Gastrocnemius medialis (tissue), 4 donors: ENCODE measurements around the gene ARHGAP15. TPM values are rescaled to one million over a fixed set of nuclear protein-coding genes. Genes with fewer than 3 reads are reported as not detected.

Experiments
- ATAC-seq, 2 donors: fragments of 150-250 bp; one replicate each; pipeline ENCODE4 v1.9.1; 2016
- DNase-seq, 2 donors: peaks; one replicate each; pipeline ENCODE4 v3.0.0-alpha.2; 2019
- H3K27ac ChIP-seq, 4 donors: fragments of 200-600 bp; sonication (generic); 1 replicate in 1 of 4; 2 replicates in 3 of 4; pipeline ENCODE4 v1.5.1; 2016 to 2018; ENCODE audit warnings: mild to moderate bottlenecking in 2 of 4, moderate library complexity in 1 of 4
- H3K27me3 ChIP-seq, 3 donors: fragments of 200-600 bp; sonication (generic) in 2 of 3; 1 replicate in 1 of 3; 2 replicates in 2 of 3; pipeline versions ENCODE4 v1.5.1 to v1.6.0; 2016 to 2019; ENCODE audit warnings: mild to moderate bottlenecking in 1 of 3, moderate library complexity in 1 of 3
- H3K36me3 ChIP-seq, 2 donors: fragments of 200-600 bp; sonication (generic) in 1 of 2; one replicate each; pipeline ENCODE4 v1.5.1; 2017 to 2018
- H3K4me1 ChIP-seq, 2 donors: fragments of 200-600 bp; sonication (generic) in 1 of 2; one replicate each; pipeline ENCODE4 v1.5.1; 2016 to 2017; ENCODE audit warnings: mild to moderate bottlenecking in 2 of 2
- H3K4me3 ChIP-seq, 4 donors: fragments of 200-600 bp; sonication (generic) in 3 of 4; 1 replicate in 1 of 4; 2 replicates in 3 of 4; pipeline ENCODE4 v1.5.1; 2016 to 2019; ENCODE audit warnings: mild to moderate bottlenecking in 2 of 4
- H3K9me3 ChIP-seq, 3 donors: fragments of 200-600 bp; sonication (generic) in 2 of 3; 1 replicate in 1 of 3; 2 replicates in 2 of 3; pipeline ENCODE4 v1.5.1; 2016 to 2019
- POLR2A ChIP-seq, 2 donors: fragments of 450-650 bp; IDR thresholded peaks; one replicate each; pipeline ENCODE4 v1.6.1; 2017; ENCODE audit warnings: antibody characterized with exemption in 2 of 2, mild to moderate bottlenecking in 2 of 2, moderate library complexity in 2 of 2
- in situ Hi-C, 4 donors: fragments of 200-750 bp; cut with MboI; loops; one replicate each; pipeline versions ENCODE4 v1.15.0 to v1.8.0; 2017; ENCODE audit warnings: low sequenced_read_pairs in 4 of 4
- intact Hi-C: fragments of 100-400 bp; cut with DNase I; formaldehyde crosslinking; loops from one replicate; pipeline ENCODE4 v1.15.1; 2023; ENCODE audit warnings: low total_unique reads
- total RNA-seq, 4 donors: library from RNA; depleted of rRNA; stranded (reverse); fragments of >200 nt; gene quantifications; one replicate each; pipeline versions ENCODE4 v1.1.0 to v1.2.3, GENCODE V29; 2016
- TF ChIP-seq, protein P1 (sequence below), 5 experiments: fragments of 450-650 bp in 3 of 5; fragments of 200-600 bp in 2 of 5; sonication (generic) in 2 of 5; IDR thresholded peaks in 4 of 5; conservative IDR thresholded peaks in 1 of 5; 1 replicate in 4 of 5; 2 replicates in 1 of 5; pipeline ENCODE4 v1.5.1; 2016 to 2019; ENCODE audit warnings: antibody characterized with exemption in 5 of 5, mild to moderate bottlenecking in 3 of 5, moderate library complexity in 3 of 5

The ARHGAP15 gene
- total RNA-seq, 4 donors from 2014 or later, result 1.2 to 3.2 (median 1.3) TPM; not detected in 1

DNA sequence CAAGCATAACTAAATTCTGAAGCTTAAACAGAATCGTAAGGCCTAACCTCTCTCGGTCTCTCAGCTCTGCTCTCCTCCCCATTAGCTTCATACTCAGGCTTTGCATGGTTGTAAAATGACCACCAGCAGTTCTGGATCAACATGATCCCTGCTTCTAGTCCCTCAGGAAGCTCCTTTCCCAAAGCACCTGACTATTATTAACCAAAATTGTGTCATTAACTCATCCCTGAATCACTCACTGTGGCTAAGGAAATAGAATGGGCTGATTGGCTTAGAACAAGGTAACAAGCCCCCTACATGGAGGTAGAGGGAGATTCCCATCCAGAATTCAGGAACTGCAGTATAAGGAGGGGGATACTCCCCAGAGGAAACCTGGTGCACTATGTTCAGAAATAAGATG, 448.3 kb downstream of the ARHGAP15 start:
- TF ChIP-seq, protein P1, sequence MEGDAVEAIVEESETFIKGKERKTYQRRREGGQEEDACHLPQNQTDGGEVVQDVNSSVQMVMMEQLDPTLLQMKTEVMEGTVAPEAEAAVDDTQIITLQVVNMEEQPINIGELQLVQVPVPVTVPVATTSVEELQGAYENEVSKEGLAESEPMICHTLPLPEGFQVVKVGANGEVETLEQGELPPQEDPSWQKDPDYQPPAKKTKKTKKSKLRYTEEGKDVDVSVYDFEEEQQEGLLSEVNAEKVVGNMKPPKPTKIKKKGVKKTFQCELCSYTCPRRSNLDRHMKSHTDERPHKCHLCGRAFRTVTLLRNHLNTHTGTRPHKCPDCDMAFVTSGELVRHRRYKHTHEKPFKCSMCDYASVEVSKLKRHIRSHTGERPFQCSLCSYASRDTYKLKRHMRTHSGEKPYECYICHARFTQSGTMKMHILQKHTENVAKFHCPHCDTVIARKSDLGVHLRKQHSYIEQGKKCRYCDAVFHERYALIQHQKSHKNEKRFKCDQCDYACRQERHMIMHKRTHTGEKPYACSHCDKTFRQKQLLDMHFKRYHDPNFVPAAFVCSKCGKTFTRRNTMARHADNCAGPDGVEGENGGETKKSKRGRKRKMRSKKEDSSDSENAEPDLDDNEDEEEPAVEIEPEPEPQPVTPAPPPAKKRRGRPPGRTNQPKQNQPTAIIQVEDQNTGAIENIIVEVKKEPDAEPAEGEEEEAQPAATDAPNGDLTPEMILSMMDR (IDR thresholded peaks at IDR 0.05 in 4 of 5, conservative IDR thresholded peaks at IDR 0.05 in 1 of 5), result no peak
- TF ChIP-seq POLR2A (IDR thresholded peaks at IDR 0.05), result no peak
- Histone ChIP-seq H3K4me1 (no peaks in the 10 kb centered on the region), H3K27ac (no peak overlapping the region), H3K27me3 (no peaks in the 10 kb centered on the region), H3K9me3 (no peaks in the 10 kb centered on the region), H3K4me3 (no peak overlapping the region), H3K36me3 (no peaks in the 10 kb centered on the region)
- intact Hi-C loops, result no loop called here
- DNase-seq (no peak), ATAC-seq (no peak)
- in situ Hi-C loops, result no loop called here

DNA sequence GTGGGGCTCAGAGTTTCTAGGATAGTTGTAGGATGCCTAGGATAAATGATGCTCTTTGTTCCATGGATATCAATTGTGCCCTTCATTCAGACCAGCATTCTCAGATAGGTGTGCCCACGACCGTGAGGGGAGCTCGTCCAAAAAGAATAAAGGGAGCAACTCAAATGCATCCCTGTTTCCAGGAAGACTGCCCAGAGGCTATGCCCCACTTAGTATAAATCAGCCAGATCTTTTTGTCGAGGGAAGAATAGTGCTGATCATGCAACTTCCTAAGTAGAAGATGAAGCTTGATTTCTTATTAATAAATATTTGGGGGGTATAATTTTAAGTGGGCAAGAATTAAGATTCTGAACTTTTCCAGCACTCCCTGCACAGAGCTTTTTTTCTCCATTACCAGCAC, 450.2 kb downstream of the ARHGAP15 start:
- H3K4me3 ChIP-seq, result no peak overlapping the region
- no peaks in the 10 kb centered on the region for H3K9me3 ChIP-seq
- no peaks in the 10 kb centered on the region for H3K36me3 ChIP-seq
- no peaks in the 10 kb centered on the region for H3K4me1 ChIP-seq
- no peak overlapping the region for H3K27ac ChIP-seq
- intact Hi-C loops (no loop called here), in situ Hi-C loops (no loop called here)
- ATAC-seq (no peak), DNase-seq (no peak)
- no peaks in the 10 kb centered on the region for H3K27me3 ChIP-seq
- TF ChIP-seq, protein P1 (IDR thresholded peaks at IDR 0.05 in 4 of 5, conservative IDR thresholded peaks at IDR 0.05 in 1 of 5), result no peak

DNA sequence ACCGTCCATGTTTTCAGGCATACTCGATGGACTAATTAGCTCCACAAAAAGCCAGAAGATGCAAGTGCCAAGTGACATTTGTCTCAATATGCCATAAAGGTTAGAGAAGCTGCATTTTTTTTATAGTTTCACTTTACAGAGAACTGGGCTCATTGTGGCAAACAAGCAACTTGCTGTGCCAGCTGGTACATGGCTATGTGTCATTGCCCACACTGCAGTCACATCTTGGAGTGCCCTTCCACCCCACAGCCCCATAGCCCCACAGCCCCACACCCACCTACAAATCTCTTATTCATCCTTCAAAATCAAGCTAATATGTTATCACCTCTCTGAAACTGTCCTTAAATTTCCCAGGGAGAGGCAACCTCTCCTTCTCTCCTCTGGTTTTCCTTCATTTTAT, 451.9 kb downstream of the ARHGAP15 start:
- DNase-seq (no peak), ATAC-seq (no peak)
- Histone ChIP-seq H3K4me1 (no peaks in the 10 kb centered on the region), H3K4me3 (no peak overlapping the region), H3K36me3 (no peaks in the 10 kb centered on the region), H3K27ac (no peak overlapping the region), H3K27me3 (no peaks in the 10 kb centered on the region), H3K9me3 (no peaks in the 10 kb centered on the region)
- TF ChIP-seq, protein P1 (IDR thresholded peaks at IDR 0.05 in 4 of 5, conservative IDR thresholded peaks at IDR 0.05 in 1 of 5), result no peak
- no peak for TF ChIP-seq POLR2A (IDR thresholded peaks at IDR 0.05)
- intact Hi-C loops (no loop called here), in situ Hi-C loops (no loop called here)

DNA sequence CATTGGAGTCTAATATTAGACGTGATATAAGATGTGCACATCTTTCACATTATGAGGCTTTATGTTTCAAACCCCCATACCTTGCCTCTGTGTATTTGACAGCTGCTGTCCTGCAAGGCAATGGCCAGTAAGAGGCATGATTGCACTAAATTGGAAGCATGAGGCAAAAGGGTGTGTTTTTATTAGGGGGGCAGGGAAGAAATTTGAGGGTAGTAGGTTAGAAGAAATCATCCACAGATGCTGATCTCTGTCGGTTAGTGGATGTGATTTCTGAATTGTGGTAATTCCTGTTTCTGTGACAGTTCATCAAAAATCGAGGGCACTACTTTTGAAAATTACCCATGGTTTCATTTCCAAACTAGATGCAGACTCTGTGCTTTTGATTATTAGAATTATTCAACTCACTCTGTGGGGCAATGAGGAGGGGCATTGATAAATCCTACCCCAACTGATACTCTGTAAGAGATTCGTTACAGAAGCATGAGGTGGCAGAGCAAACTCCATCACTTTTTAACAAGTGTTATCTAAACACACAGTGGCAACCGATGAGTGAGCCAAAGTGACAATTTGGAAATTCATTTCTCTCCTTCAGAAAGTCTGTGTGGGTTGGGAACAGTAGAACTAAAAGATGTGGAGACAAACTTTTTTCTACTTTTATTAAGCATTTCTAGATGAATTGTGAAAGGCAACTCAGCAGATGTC, 453.0 kb downstream of the ARHGAP15 start:
- ATAC-seq (no peak), DNase-seq (no peak)
- in situ Hi-C loops, result no loop called here
- no peaks in the 10 kb centered on the region for H3K36me3 ChIP-seq
- TF ChIP-seq, protein P1 (IDR thresholded peaks at IDR 0.05 in 4 of 5, conservative IDR thresholded peaks at IDR 0.05 in 1 of 5), result no peak
- no peak for TF ChIP-seq POLR2A (IDR thresholded peaks at IDR 0.05)
- H3K27ac ChIP-seq, result no peak overlapping the region
- intact Hi-C loops, result no loop called here
- no peak overlapping the region for H3K4me3 ChIP-seq
- no peaks in the 10 kb centered on the region for H3K27me3 ChIP-seq
- H3K9me3 ChIP-seq, result no peaks in the 10 kb centered on the region
- no peaks in the 10 kb centered on the region for H3K4me1 ChIP-seq

DNA sequence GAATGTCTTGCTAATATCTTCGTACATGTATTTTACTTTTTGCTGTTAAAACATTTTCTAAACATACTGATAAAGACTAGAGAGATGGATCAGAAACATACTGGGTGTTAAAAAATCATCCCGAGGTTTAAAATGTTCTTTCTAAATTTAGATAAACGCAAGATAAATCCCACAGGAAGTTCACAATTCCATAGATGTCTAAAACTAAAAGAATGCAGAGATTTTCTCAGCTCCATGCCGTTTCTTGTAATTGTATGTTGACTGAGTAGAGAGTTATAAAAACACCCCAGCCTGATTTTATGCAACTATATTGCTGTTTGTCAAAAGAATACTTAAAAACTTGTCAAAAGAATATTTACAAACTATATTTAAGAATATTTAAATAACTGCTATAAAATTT, 455.7 kb downstream of the ARHGAP15 start:
- ATAC-seq (no peak), DNase-seq (no peak)
- Histone ChIP-seq H3K27ac (no peak overlapping the region), H3K4me1 (no peaks in the 10 kb centered on the region), H3K4me3 (no peak overlapping the region), H3K36me3 (no peaks in the 10 kb centered on the region), H3K9me3 (no peaks in the 10 kb centered on the region), H3K27me3 (no peaks in the 10 kb centered on the region)
- intact Hi-C loops, result no loop called here
- TF ChIP-seq POLR2A (IDR thresholded peaks at IDR 0.05), result no peak
- TF ChIP-seq, protein P1 (IDR thresholded peaks at IDR 0.05 in 4 of 5, conservative IDR thresholded peaks at IDR 0.05 in 1 of 5), result no peak
- in situ Hi-C loops, result no loop called here
